DOHH2 (cell line): ENCODE data around the gene MIEF2.
"Not testable (repeated sequence)": the region's sequence is repeated elsewhere in the genome, so short reads cannot be mapped to it uniquely, and the experiment has no call there.

Experiments
- H3F3A ChIP-seq: fragments of 200-600 bp; sonication (generic), shearing (Covaris generic); 2 replicates; pipeline ENCODE4 v1.6.0; 2016; ENCODE audit warnings: antibody characterized with exemption, mild to moderate bottlenecking; ENCODE audit not compliant: control insufficient read depth, insufficient read depth
- H3K27ac ChIP-seq: fragments of 200-600 bp; sonication (generic); 2 replicates; pipeline ENCODE4 v1.5.1; 2014; ENCODE audit warnings: low read depth, mild to moderate bottlenecking, low read length, moderate library complexity
- H3K27me3 ChIP-seq: fragments of 200-600 bp; sonication (generic); 2 replicates; pipeline ENCODE4 v1.6.1; 2014; ENCODE audit warnings: mild to moderate bottlenecking, low read length, mixed read lengths; ENCODE audit not compliant: control insufficient read depth
- H3K36me3 ChIP-seq: fragments of 200-600 bp; sonication (generic); 2 replicates; pipeline ENCODE4 v1.6.1; 2014; ENCODE audit warnings: mild to moderate bottlenecking, low read length, moderate library complexity, mixed read lengths; ENCODE audit not compliant: control insufficient read depth
- H3K4me1 ChIP-seq: fragments of 200-600 bp; sonication (generic); 2 replicates; pipeline ENCODE4 v1.6.1; 2014; ENCODE audit warnings: mild to moderate bottlenecking, low read length, mixed read lengths; ENCODE audit not compliant: control insufficient read depth
- H3K4me2 ChIP-seq: fragments of 200-600 bp; sonication (generic); 2 replicates; pipeline ENCODE4 v1.6.0; 2014; ENCODE audit warnings: mild to moderate bottlenecking, low read length, moderate library complexity
- H3K4me3 ChIP-seq: fragments of 200-600 bp; sonication (generic); 2 replicates; pipeline ENCODE4 v1.5.1; 2014; ENCODE audit warnings: mild to moderate bottlenecking, low read length, mixed read lengths
- H3K79me2 ChIP-seq: fragments of 200-600 bp; sonication (generic); 2 replicates; pipeline ENCODE4 v1.6.1; 2014; ENCODE audit warnings: mild to moderate bottlenecking, low read length, mixed read lengths; ENCODE audit not compliant: control insufficient read depth
- H3K9me2 ChIP-seq: fragments of 200-600 bp; sonication (generic); replicated peaks from 2 replicates; pipeline ENCODE4 v1.6.1; 2014; ENCODE audit warnings: mild to moderate bottlenecking, low read length, mixed read lengths; ENCODE audit not compliant: control insufficient read depth
- H3K9me3 ChIP-seq: fragments of 200-600 bp; sonication (generic); 2 replicates; pipeline ENCODE4 v1.6.1; 2014; ENCODE audit warnings: antibody characterized with exemption, low read length, mixed read lengths; ENCODE audit not compliant: control insufficient read depth, insufficient read depth
- H4K20me1 ChIP-seq: fragments of 200-600 bp; sonication (generic); 2 replicates; pipeline ENCODE4 v1.6.0; 2014; ENCODE audit warnings: low read depth, mild to moderate bottlenecking, antibody characterized with exemption, low read length, moderate library complexity; ENCODE audit not compliant: control insufficient read depth, insufficient read depth
- CTCF ChIP-seq: fragments of 200-600 bp; sonication (generic); IDR thresholded peaks from one replicate; pipeline ENCODE4 v1.5.1; 2014; ENCODE audit warnings: antibody characterized with exemption, mild to moderate bottlenecking, low read depth, low read length; ENCODE audit not compliant: poor library complexity, severe bottlenecking
- EZH2phosphoT487 ChIP-seq: fragments of 200-600 bp; sonication (generic); IDR thresholded peaks from 2 replicates; pipeline ENCODE4 v1.6.1; 2017; ENCODE audit warnings: borderline replicate concordance, mild to moderate bottlenecking, antibody characterized with exemption, low read length, moderate library complexity, mixed read lengths

The MIEF2 gene

GRCh38 chr17:18260332-18261145, at the start of gene MIEF2:
Gene MIEF2, plus strand, starts transcription at chr17:18260662. Its CDS starts 2,059 bp downstream, at chr17:18262721.
- Histone ChIP-seq H3K9me2 (no peaks in the 10 kb centered on the region), H3K9me3 (no peaks in the 10 kb centered on the region), H3K79me2 (peaks cover 24% of the 10 kb centered on the region), H3K27ac (peak within 1 kb of the TSS; percentile 58), H3K4me1 (peaks cover 34% of the 10 kb centered on the region), H3K27me3 (no peaks in the 10 kb centered on the region), H3F3A (no peaks in the 10 kb centered on the region), H3K36me3 (peaks cover 16% of the 10 kb centered on the region), H3K4me3 (peak within 1 kb of the TSS; percentile 82), H3K4me2 (peak within 1 kb of the TSS; percentile 87), H4K20me1 (0 out of 2 replicates have a peak, but pooled peaks cover 7% of the 10 kb centered on the region)
- TF ChIP-seq CTCF, result no peak
- no peak for TF ChIP-seq EZH2phosphoT487

- H3K27ac ChIP-seq, result no peak overlapping the region
- H3K36me3 ChIP-seq, result peaks cover 18% of the 10 kb centered on the region
- TF ChIP-seq CTCF, result no peak
- TF ChIP-seq EZH2phosphoT487, result no peak
- H3K79me2 ChIP-seq, result no peaks in the 10 kb centered on the region
- no peaks in the 10 kb centered on the region for H3K9me2 ChIP-seq
- no peaks in the 10 kb centered on the region for H3K4me1 ChIP-seq
- no peaks in the 10 kb centered on the region for H3K27me3 ChIP-seq
- no peaks in the 10 kb centered on the region for H4K20me1 ChIP-seq
- H3K4me2 ChIP-seq, result no peak overlapping the region
- H3K4me3 ChIP-seq, result no peak overlapping the region
- H3F3A ChIP-seq, result peaks cover 3% of the 10 kb centered on the region; the same call in 1 of the 2 replicates
- H3K9me3 ChIP-seq, result no peaks in the 10 kb centered on the region
Observed at GRCh38 chr17:18213666-18214270, 46.7 kb upstream of the MIEF2 start.

- H3K27ac ChIP-seq, H3K79me2 ChIP-seq, H3K9me2 ChIP-seq, H4K20me1 ChIP-seq, H3K4me1 ChIP-seq, H3K4me3 ChIP-seq, H3K27me3 ChIP-seq, H3K4me2 ChIP-seq, H3K36me3 ChIP-seq, H3K9me3 ChIP-seq, H3F3A ChIP-seq: not testable (repeated sequence)
Observed at GRCh38 chr17:18216906-18217305, 43.6 kb upstream of the MIEF2 start.

DNA sequence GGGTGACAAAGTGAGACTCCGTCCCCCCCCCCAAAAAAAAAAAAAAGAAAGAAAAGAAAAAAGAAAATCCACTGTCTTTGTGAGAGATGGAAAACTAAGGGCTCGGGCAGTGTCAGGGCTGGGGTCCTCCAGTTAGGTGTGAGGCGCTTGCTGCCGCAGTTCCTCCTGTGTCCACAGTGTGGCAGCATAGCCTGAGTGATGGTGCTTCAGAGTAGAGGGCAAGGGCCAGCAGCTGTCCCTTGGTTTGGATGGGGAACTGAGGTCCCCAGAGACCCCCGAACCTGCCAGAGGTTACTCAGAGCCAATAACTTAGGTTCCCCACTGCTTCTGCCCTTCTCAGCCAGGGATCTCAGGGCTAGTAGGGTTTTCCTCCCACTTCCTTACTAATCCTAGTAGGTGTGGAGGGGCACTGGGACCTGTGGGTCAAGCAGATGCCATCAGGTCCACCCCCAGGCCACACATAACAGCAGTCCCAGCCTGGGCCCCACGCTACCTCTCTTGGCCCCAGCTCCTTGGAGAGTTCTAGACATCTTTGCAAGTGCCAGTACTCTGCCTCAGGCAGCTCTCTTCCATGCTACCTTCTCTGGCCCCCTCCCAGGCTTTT, 42.9 kb upstream of the MIEF2 start:
- Histone ChIP-seq H3K36me3 (no peaks in the 10 kb centered on the region), H3K4me2 (no peak overlapping the region)
- TF ChIP-seq EZH2phosphoT487, result no peak
- TF ChIP-seq CTCF, result peak; percentile 85

More for the DNA sequence above, 42.9 kb upstream of the MIEF2 start:
- H3K4me1 ChIP-seq, result no peaks in the 10 kb centered on the region
- no peaks in the 10 kb centered on the region for H3K79me2 ChIP-seq
- no peaks in the 10 kb centered on the region for H3K9me2 ChIP-seq
- no peak overlapping the region for H3K27ac ChIP-seq
- H3K9me3 ChIP-seq, result no peaks in the 10 kb centered on the region
- H3F3A ChIP-seq, result peaks cover 3% of the 10 kb centered on the region; the same call in 1 of the 2 replicates
- H3K4me3 ChIP-seq, result no peak overlapping the region
- H4K20me1 ChIP-seq, result no peaks in the 10 kb centered on the region
- no peaks in the 10 kb centered on the region for H3K27me3 ChIP-seq
